NCI-H2029 treated with DMSO at 0.1 percent for 48 hours (cell line): Measurements from ENCODE around the gene ZNF236.
"Not testable (repeated sequence)": the region's sequence is repeated elsewhere in the genome, so short reads cannot be mapped to it uniquely, and the experiment has no call there.

Experiments used
- DNase-seq: peaks from one replicate; lab custom pipeline; 2025; lab: John Stamatoyannopoulos, UW

ZNF236 gene

DNA sequence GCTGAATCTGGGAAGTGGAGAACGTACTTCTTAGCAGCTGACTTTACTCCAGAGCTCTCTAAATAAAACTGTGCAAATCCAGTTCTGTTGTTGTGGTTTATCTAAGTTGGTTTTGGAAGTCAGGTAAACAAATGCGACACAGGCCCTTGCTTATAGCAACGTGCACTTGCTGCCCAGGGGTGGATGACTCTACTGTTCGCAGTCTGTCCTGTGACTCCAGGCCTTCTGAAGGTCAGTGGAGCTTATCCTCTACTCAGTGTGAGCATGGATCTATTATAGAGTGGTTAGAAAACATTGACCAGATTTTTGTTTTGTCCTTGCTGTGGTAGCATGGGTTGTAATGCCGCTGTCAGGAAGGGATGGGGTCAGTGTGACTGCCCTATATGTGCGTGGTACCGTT is 89.1 kb downstream of the ZNF236 start:
- DNase-seq = no peak

DNA sequence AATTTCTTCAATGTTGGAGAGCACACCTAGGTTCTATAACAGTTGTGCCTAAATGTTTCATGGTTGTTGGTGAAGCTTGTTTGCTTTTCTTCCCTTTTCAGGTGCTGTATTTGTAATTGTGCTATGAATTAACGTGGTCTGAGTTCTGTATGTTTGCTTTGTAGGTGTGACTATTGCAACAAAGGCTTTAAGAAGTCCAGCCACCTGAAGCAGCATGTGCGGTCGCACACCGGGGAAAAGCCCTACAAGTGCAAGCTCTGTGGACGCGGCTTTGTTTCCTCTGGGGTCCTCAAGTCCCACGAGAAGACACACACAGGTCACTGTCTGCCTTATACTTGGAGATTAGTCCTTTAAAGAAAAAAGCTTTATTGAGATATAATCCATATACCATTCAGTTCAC is 91.2 kb downstream of the ZNF236 start:
- DNase-seq = peak; percentile 4

GRCh38 chr18:76914314-76914713 is 92.0 kb downstream of the ZNF236 start:
- DNase-seq = no peak

DNA sequence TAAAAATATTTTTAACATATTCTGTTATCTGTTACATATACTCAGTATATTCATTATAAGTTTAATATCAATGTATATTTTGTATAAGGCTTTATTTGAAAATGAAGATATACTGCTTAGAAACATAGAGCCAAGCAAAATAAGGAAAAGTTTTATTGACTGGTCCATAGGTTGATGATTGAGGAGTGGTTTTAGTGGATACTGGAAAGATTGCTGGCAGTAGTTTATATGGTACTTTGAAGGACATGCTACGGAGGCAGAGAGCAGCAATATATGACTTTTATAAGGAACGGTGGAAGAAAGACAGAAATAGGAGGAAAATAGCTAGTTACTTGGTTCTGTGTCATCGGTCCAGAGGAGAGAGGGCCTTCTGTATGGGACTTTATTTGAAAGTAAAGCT is 92.4 kb downstream of the ZNF236 start:
- DNase-seq = no peak

- no peak for DNase-seq
Measured at GRCh38 chr18:76915456-76915855, 93.1 kb downstream of the ZNF236 start.

- DNase-seq = no peak
Measured at GRCh38 chr18:76920974-76921373, 98.6 kb downstream of the ZNF236 start.

DNA sequence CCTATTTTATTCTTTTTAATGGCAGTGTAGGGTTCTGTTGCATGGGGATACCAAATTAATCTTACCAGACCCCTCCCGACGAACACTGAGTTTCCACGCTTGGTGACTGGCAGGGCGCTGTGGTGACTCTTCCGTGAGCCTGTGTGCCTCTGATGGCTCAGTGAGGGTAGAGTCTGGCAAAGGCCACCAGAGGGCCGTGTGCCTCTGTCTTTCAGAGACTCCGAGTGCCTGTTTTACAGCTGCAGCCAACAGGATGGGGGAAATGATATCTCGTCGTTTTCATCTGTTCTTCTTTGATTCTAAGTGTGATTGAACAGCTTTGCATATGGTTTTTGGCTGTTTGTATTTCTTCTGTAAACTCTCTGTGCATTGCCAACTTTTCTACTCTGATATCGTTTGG is 99.8 kb downstream of the ZNF236 start:
- DNase-seq = peak; percentile 14

DNA sequence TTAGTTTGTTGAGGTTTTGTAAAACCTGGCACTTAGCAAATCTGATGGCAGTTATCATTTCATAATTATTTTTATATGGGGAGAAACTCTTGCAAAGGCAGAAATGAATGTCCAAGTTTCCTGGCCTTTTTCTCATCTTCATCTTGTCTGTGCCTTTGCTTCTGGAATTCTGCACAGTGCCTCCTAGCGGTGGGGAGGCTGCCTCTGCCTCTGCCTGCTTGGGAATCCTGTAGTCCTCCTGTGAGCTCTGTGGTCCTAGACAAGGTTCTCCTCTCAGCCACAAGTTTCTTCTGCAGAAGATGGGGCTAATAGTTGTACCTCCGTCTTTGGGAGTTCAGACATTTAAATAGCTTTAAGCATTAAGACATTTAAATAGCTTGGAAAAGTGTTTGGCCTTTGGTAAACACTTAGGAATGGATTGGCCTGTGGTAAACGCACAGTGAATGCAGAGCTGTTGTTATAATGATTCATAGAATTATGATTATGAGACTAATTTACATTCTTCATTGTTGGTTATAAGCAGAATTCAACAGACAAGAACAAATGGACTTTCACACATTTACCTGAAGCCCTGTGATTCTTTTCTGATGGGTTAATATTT is 101.2 kb downstream of the ZNF236 start:
- DNase-seq = no peak

GRCh38 chr18:76925501-76925900 is 103.1 kb downstream of the ZNF236 start:
- DNase-seq = no peak

DNA sequence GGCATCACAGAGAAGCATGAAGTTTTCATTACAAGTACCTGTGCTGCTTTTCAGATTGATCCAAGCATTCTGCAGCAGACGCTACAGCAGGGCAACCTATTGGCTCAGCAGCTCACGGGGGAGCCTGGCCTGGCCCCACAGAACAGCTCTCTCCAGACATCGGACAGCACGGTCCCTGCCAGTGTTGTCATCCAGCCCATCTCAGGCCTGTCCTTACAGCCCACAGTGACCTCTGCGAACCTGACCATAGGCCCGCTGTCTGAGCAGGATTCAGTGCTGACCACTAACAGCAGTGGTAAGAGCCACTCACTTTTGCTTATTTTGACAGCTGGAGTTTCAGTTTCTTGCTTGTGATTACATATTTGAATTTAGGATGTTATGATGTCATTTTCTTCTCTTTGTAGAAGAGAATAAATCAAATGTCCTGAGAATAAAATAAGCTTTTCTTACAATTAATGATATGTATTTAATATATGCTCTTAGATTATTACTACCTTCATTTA is 104.9 kb downstream of the ZNF236 start:
- DNase-seq = no peak

- DNase-seq = no peak
Measured at GRCh38 chr18:76928179-76928868, 106.0 kb downstream of the ZNF236 start.

GRCh38 chr18:76931171-76931570 is 108.8 kb downstream of the ZNF236 start:
- no peak for DNase-seq

- DNase-seq = no peak
Measured at GRCh38 chr18:76932026-76932819, 109.9 kb downstream of the ZNF236 start.

GRCh38 chr18:76935722-76936337 is 113.5 kb downstream of the ZNF236 start:
- no peak for DNase-seq

GRCh38 chr18:76936877-76937276 is 114.5 kb downstream of the ZNF236 start:
- DNase-seq = no peak

DNA sequence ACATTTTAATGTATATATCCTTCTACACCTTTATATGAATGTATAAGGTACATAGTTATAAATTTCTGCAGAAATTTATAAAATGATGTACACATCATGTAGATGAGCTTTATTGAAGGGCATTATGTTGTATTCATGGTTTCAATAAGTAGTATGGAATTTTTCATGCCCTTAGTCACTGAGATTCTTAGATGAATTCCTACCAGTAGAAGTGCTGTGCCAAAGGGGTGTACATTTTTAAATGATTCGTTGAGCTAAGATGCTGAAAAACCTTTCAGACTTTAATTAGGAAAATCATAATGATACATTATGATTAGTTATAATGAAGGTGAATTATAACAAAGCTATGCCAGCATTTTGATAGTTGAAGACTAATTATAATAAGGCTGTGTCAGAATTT is 115.2 kb downstream of the ZNF236 start:
- no peak for DNase-seq

- DNase-seq = no peak
Measured at GRCh38 chr18:76938619-76939018, 116.3 kb downstream of the ZNF236 start.

DNA sequence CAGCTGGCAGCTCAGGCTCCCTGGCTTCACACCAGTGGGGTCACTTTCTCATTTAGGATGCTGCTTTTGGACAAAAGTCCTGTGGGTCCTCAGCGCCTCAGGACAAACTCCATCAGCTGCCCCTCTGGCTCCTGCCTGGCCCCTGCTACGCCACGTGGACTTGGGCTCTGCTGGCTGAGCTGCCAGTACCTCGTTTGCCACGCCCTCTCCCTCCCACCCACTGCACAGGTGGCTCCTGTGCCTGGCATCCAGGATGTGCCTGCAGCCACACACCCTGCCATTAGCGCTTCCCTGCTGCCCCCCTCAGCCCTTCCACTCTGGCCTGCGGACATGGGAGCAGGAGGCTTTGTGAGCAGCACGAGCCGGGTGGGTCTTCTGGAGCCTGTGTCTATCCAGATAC is 118.9 kb downstream of the ZNF236 start:
- DNase-seq = no peak

DNA sequence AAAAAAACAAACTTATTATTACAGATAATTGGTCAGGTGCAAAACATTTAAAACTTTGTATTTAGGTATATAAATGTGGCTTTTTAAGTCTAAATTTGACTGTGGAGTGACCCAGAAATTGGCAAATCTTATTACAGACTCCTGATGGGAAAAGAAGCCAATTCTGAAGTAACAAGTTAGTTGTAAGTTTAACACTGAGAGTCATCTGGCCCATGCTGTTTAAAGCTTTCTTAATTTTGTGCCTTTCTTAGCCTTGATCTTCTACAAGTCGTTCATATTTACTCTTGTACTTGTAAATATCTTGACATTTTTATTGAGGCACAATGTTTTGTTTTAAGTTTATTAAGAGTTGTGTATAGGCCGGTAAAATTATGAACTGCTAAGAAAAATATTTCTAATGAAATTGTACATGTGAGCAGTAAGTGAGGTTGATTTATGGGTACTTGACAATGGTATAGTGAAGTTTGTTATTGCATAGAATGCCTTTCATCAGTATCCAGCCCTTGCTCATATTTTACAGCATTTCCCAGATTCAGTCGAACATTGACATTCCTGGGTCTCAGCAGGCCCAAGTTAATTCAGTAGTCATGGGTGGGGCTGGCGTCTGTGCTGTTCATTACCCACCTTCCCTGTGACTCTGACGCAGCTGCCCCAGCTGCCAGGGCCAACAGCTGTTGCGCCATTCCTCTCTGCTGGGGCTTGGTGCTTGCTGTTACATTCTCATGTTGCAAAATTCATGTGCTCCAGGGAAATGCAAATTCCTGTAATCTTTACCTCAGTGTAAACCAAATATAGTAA is 121.4 kb downstream of the ZNF236 start:
- no peak for DNase-seq

GRCh38 chr18:76944346-76944745 is 122.0 kb downstream of the ZNF236 start:
- not testable (repeated sequence) for DNase-seq

DNA sequence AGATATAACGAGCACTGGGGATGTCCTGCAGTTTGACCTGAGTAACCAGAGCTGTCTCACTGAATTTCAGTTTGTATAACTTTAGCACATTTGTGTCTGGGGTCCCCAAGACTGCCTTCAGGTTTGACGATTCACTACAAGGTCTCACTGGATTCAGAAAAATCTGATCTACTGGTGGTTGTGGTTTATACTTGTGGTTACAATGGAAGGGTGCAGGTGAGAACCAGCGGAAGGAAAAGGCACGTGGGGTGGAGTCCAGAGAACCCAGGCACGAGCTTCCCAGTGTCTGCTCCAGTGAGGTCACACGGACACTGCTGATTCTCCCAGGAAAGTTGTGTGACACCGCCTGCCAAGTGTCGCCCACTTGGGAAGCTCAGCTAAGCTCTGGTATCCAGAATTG is 126.0 kb downstream of the ZNF236 start:
- no peak for DNase-seq
